Measurements from ENCODE around the gene APOA5.

- TF ChIP-seq CREB1 (IDR thresholded peaks at IDR 0.05) (no peak), CREB1 (CRISPR knock-in tag; IDR thresholded peaks at IDR 0.05) (no peak), DLX4 (CRISPR knock-in tag; IDR thresholded peaks at IDR 0.05) (no peak), CBFB (CRISPR knock-in tag; IDR thresholded peaks at IDR 0.05) (no peak)
- TF ChIP-seq, protein P1, sequence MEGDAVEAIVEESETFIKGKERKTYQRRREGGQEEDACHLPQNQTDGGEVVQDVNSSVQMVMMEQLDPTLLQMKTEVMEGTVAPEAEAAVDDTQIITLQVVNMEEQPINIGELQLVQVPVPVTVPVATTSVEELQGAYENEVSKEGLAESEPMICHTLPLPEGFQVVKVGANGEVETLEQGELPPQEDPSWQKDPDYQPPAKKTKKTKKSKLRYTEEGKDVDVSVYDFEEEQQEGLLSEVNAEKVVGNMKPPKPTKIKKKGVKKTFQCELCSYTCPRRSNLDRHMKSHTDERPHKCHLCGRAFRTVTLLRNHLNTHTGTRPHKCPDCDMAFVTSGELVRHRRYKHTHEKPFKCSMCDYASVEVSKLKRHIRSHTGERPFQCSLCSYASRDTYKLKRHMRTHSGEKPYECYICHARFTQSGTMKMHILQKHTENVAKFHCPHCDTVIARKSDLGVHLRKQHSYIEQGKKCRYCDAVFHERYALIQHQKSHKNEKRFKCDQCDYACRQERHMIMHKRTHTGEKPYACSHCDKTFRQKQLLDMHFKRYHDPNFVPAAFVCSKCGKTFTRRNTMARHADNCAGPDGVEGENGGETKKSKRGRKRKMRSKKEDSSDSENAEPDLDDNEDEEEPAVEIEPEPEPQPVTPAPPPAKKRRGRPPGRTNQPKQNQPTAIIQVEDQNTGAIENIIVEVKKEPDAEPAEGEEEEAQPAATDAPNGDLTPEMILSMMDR (IDR thresholded peaks at IDR 0.05 in 2 of 3, conservative IDR thresholded peaks at IDR 0.05 in 1 of 3; ENCODE audit: insufficient read depth in 2 of 3, low read depth in 1 of 3, low read length in 3 of 3) = no peak
Observed at GRCh38 chr11:116832350-116833290, 40.9 kb upstream of the APOA5 start.

Data from K562 (cell line).